ENCODE measurements around the gene RSPH1.

The RSPH1 gene

DNA sequence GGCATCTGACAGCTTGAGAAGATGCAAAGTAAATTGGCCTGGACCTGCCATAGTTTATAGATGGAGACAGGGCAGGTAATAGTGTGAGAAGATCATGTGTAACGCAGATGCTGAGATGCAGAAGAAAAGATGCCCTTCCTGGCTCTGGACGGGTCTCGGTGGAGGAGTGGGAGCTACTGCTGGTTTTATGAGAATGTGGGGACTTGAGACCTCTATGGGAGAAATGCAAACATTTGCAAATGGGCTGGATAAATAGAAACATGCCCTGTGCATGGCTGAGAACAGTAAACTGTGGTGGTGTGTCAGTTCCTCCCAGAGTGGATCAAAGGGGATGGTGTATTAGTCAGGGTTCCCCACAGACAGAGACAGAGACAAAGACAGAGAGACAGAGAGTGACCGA is 70.4 kb downstream of the RSPH1 start:
- TF ChIP-seq ISL1 (CRISPR knock-in tag; IDR thresholded peaks at IDR 0.05): no peak
- TF ChIP-seq ZFP30 (CRISPR knock-in tag; IDR thresholded peaks at IDR 0.05): no peak
- no peak for TF ChIP-seq CSDC2 (CRISPR knock-in tag; IDR thresholded peaks at IDR 0.05)
- TF ChIP-seq ZNF565 (CRISPR knock-in tag; conservative IDR thresholded peaks at IDR 0.05; ENCODE audit: low read depth): no peak
- TF ChIP-seq BACH2 (CRISPR knock-in tag; IDR thresholded peaks at IDR 0.05; ENCODE audit: borderline replicate concordance): no peak
- no peak for TF ChIP-seq SNAI2 (CRISPR knock-in tag; IDR thresholded peaks at IDR 0.05)
- no peak for TF ChIP-seq TCF4 (CRISPR knock-in tag; IDR thresholded peaks at IDR 0.05; ENCODE audit: borderline replicate concordance)
- TF ChIP-seq GLIS3 (CRISPR knock-in tag; IDR thresholded peaks at IDR 0.05): no peak
- TF ChIP-seq ZNF8 (CRISPR knock-in tag; IDR thresholded peaks at IDR 0.05): no peak
- no peak for TF ChIP-seq TSHZ2 (CRISPR knock-in tag; IDR thresholded peaks at IDR 0.05)
- no peak for TF ChIP-seq ZFP3 (CRISPR knock-in tag; IDR thresholded peaks at IDR 0.05)
- ATAC-seq: no peak

DNA sequence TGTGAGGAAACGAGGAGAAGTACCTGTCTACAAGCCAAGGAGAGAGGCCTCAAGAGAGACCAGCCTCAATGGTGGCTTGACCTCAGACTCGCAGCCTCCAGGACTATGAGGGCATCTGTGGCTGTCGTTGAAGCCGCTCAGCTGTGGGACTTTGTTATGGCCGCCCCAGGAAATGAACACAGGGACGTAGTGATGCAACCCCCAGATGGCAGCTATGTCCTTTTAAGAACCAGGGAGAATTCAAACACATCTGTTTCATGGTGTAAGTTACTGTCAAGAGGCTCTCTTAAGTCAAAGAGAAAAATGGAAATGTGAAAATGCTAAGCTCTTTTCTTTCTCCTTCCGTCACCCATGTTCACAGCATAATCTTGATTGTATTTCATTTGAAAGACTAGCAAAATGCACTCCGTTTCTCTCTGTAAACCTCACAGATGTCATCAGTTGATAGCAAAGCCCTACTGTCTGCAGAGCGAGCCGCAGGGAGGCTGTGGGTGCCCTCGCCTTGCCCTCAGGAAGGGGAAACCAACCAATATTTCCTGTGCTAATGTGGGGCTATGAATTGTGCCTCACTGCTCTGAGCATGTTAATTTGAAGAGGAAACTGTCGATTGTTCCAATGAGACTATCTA is 71.0 kb downstream of the RSPH1 start:
- no peak for TF ChIP-seq OSR1 (CRISPR knock-in tag; IDR thresholded peaks at IDR 0.05)
- TF ChIP-seq ZFP3 (CRISPR knock-in tag; IDR thresholded peaks at IDR 0.05): no peak
- TF ChIP-seq CSDC2 (CRISPR knock-in tag; IDR thresholded peaks at IDR 0.05): no peak
- TF ChIP-seq, protein P1, sequence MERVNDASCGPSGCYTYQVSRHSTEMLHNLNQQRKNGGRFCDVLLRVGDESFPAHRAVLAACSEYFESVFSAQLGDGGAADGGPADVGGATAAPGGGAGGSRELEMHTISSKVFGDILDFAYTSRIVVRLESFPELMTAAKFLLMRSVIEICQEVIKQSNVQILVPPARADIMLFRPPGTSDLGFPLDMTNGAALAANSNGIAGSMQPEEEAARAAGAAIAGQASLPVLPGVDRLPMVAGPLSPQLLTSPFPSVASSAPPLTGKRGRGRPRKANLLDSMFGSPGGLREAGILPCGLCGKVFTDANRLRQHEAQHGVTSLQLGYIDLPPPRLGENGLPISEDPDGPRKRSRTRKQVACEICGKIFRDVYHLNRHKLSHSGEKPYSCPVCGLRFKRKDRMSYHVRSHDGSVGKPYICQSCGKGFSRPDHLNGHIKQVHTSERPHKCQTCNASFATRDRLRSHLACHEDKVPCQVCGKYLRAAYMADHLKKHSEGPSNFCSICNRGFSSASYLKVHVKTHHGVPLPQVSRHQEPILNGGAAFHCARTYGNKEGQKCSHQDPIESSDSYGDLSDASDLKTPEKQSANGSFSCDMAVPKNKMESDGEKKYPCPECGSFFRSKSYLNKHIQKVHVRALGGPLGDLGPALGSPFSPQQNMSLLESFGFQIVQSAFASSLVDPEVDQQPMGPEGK (CRISPR knock-in tag; IDR thresholded peaks at IDR 0.05; ENCODE audit: borderline replicate concordance): no peak
- TF ChIP-seq ISL1 (CRISPR knock-in tag; IDR thresholded peaks at IDR 0.05): no peak
- no peak for TF ChIP-seq ARNTL (CRISPR knock-in tag; IDR thresholded peaks at IDR 0.05; ENCODE audit: borderline replicate concordance, low read depth)
- no peak for ATAC-seq

DNA sequence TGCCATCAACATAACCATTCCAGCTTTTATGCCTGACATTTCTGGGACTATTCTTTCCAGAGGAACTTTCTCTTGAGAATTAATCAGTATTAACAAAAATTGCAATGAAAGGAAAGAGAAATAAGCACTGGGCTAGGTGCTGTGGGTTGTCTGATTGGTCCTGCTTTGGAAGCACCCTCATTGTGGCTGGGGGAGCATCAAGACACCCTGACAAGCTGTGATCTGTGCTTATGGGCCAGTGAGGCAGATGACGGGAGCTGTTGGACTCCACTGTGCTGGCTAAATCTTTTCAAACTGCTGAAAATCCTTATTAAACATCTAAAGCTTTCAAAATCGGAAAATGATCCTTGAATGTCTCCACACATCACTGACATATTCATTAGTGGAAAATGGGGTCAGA is 72.3 kb downstream of the RSPH1 start:
- TF ChIP-seq, protein P2, sequence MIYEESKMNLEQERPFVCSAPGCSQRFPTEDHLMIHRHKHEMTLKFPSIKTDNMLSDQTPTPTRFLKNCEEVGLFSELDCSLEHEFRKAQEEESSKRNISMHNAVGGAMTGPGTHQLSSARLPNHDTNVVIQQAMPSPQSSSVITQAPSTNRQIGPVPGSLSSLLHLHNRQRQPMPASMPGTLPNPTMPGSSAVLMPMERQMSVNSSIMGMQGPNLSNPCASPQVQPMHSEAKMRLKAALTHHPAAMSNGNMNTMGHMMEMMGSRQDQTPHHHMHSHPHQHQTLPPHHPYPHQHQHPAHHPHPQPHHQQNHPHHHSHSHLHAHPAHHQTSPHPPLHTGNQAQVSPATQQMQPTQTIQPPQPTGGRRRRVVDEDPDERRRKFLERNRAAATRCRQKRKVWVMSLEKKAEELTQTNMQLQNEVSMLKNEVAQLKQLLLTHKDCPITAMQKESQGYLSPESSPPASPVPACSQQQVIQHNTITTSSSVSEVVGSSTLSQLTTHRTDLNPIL (CRISPR knock-in tag; IDR thresholded peaks at IDR 0.05; ENCODE audit: low read depth): no peak
- TF ChIP-seq, protein P1 (CRISPR knock-in tag; IDR thresholded peaks at IDR 0.05; ENCODE audit: borderline replicate concordance): no peak
- TF ChIP-seq TCF4 (CRISPR knock-in tag; IDR thresholded peaks at IDR 0.05; ENCODE audit: borderline replicate concordance): no peak
- no peak for TF ChIP-seq GLIS3 (CRISPR knock-in tag; IDR thresholded peaks at IDR 0.05)
- TF ChIP-seq ZNF70 (CRISPR knock-in tag; IDR thresholded peaks at IDR 0.05): no peak
- no peak for TF ChIP-seq ARNTL (CRISPR knock-in tag; IDR thresholded peaks at IDR 0.05; ENCODE audit: borderline replicate concordance, low read depth)
- TF ChIP-seq ISL1 (CRISPR knock-in tag; IDR thresholded peaks at IDR 0.05): no peak
- no peak for TF ChIP-seq TSHZ2 (CRISPR knock-in tag; IDR thresholded peaks at IDR 0.05)
- TF ChIP-seq CSDC2 (CRISPR knock-in tag; IDR thresholded peaks at IDR 0.05): no peak
- TF ChIP-seq BACH2 (CRISPR knock-in tag; IDR thresholded peaks at IDR 0.05; ENCODE audit: borderline replicate concordance): no peak
- no peak for ATAC-seq
